Natural killer cell treated with Interleukin-12 subunit alpha and Interleukin-12 subunit beta and Interleukin-15 and Interleukin-18, amount 100 ng/mL, for 72 hours (primary cell): ENCODE data around the gene FDX1. TPM values are rescaled to one million over a fixed set of nuclear protein-coding genes. Genes with fewer than 3 reads are reported as not detected.

Experiments
- ATAC-seq, 2 donors: fragments of 150-1000 bp; cut with Tn5 transposase in 1 of 2; sonication (Bioruptor Pico), chemical (Tn5 transposase) in 1 of 2; 2 replicates each; pipeline ENCODE4 v1.10.0; 2021
- DNase-seq: peaks from one replicate; pipeline ENCODE4 v3.0.0; 2022; ENCODE audit warnings: low spot score
- H3K27ac Mint-ChIP-seq, 2 donors: 1 replicate in 1 of 2; 2 replicates in 1 of 2; pipeline ENCODE4 v1.8.0; 2022; ENCODE audit warnings: mixed read lengths in 2 of 2, mild to moderate bottlenecking in 1 of 2, moderate library complexity in 1 of 2
- H3K27me3 Mint-ChIP-seq, 2 donors: 1 replicate in 1 of 2; 2 replicates in 1 of 2; pipeline ENCODE4 v1.8.0; 2022; ENCODE audit warnings: mixed read lengths in 2 of 2
- H3K36me3 Mint-ChIP-seq: one replicate; pipeline ENCODE4 v1.8.0; 2022; ENCODE audit warnings: mixed read lengths
- H3K4me1 Mint-ChIP-seq, 2 donors: 1 replicate in 1 of 2; 2 replicates in 1 of 2; pipeline ENCODE4 v1.8.0; 2022; ENCODE audit warnings: low read depth in 2 of 2, mixed read lengths in 2 of 2, mild to moderate bottlenecking in 1 of 2
- H3K4me3 Mint-ChIP-seq: one replicate; pipeline ENCODE4 v1.8.0; 2022; ENCODE audit warnings: mixed read lengths
- H3K9me3 Mint-ChIP-seq: 2 replicates; pipeline ENCODE4 v1.8.0; 2022; ENCODE audit warnings: mixed read lengths
- total RNA-seq, 2 donors: library from RNA; stranded (reverse); gene quantifications; one replicate each; pipeline ENCODE4 v1.2.3, GENCODE V29; 2022

FDX1 gene
- total RNA-seq, 2 donors from 2014 or later = 11.1 to 15.1 TPM

- Mint-ChIP-seq H3K27me3 (peaks cover 4 to 6% of the 10 kb centered on the region in 2 donors), H3K27ac (no peak overlapping the region), H3K36me3 (no peaks in the 10 kb centered on the region), H3K9me3 (no peaks in the 10 kb centered on the region), H3K4me1 (no peaks in the 10 kb centered on the region), H3K4me3 (no peak overlapping the region)
- no peak for DNase-seq
- no peak for ATAC-seq
These were observed 84.2 kb downstream of the FDX1 start for GRCh38 chr11:110513846-110514437.

Other genes with a start within 250 kb of the FDX1 start
- gene RDX, start 133.3 kb upstream of the FDX1 start, total RNA-seq = 100 to 1,000 TPM in 1 of 2 donors, 10 to 100 TPM in 1; 78.0 to 161 TPM